RCC 7860 (cell line): ENCODE results near the gene SMC4.

Experiments used
- DNase-seq: peaks from one replicate; pipeline ENCODE4 v3.0.0-alpha.2; 2015; ENCODE audit warnings: low spot score
- FAIRE-seq: peaks from 2 replicates; lab custom pipeline; 2012; peaks lifted over from hg19 to GRCh38; lab: Jason Lieb, UNC

The SMC4 gene

DNA sequence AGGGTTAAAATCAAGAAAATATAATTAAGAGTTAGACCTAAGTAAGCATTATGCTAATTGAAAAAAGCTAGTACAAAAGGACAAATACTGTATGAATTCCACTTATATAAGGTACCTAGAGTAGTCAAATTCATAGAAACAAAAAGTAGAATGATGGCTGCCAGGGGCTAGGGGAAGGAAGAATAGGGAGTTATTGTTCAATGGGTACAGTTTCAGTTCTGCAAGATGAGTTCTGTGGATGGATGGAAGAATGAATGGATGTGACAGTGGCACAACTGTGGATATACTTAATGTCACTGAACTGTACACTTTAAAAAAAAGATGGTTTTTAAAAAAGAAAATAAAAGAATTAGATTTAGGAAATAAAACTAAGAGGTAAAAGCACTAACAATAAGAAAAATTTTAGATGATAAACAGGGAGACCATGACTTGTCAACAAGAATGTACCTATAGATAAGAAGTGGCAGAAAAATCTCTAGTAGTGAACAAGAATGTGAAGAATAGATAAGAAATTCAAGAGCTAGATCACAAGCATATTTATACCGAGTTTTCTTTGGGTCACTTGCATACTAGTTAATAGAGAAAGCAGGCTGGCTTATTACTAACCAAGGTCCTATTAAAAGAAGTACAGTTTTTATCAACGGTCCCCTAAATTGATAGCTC lies 6.0 kb upstream of the SMC4 start:
- DNase-seq, result no peak
- no peak for FAIRE-seq

GRCh38 chr3:160394009-160394392 lies 5.4 kb upstream of the SMC4 start:
- DNase-seq, result no peak
- no peak for FAIRE-seq

GRCh38 chr3:160395297-160395696 lies 4.2 kb upstream of the SMC4 start:
- FAIRE-seq (no peak), DNase-seq (no peak)

DNA sequence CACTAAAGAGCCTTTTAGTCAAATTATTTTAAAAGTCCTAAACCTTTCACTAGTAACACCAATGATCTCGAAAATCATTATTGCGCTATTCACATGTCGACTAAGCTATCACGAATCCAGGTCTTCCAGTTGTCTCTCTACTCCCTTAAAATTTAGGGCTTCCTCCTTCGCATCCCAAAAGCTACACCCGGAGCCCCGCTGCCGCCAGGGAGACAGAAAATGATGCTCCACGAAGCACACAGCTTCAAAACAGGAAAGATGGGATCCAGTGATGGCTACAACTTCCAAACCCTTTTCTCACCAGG lies 678 bp upstream of the SMC4 start:
- FAIRE-seq, result no peak
- DNase-seq, result no peak

- FAIRE-seq (no peak), DNase-seq (peak; percentile 12)
Observed at GRCh38 chr3:160400030-160400701, 716 bp downstream of the SMC4 start.

- no peak for FAIRE-seq
- DNase-seq, result no peak
Observed at GRCh38 chr3:160400702-160401150, 1.3 kb downstream of the SMC4 start.

GRCh38 chr3:160401291-160402095 lies 2.0 kb downstream of the SMC4 start:
- DNase-seq (peak; percentile 58), FAIRE-seq (peak; percentile 29)

GRCh38 chr3:160402221-160403027 lies 3.0 kb downstream of the SMC4 start:
- DNase-seq (no peak), FAIRE-seq (no peak)

DNA sequence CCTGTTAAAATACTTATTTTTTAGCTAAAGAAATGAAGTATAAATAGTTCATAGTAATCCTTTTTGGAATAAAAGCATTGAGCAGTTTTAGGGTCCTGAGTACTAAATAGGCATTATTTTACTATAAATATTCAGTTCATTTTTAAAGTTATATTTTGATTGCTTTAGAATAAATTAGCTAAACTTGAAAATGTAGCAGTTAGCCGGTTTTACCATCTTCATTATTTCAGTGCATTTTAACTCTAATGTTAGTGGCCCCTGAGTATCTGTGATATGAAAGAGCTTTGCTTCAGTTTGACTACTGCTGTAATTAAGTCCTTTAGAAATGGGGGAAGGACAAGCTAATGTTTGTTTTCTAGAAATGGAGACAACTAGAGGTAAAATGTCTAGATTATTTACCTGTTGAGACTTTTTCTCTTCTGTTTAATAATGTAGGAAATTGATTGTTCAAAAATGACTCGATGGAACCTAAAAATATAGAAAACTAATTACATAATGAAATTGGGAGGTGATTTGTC lies 3.6 kb downstream of the SMC4 start:
- FAIRE-seq, result no peak

DNA sequence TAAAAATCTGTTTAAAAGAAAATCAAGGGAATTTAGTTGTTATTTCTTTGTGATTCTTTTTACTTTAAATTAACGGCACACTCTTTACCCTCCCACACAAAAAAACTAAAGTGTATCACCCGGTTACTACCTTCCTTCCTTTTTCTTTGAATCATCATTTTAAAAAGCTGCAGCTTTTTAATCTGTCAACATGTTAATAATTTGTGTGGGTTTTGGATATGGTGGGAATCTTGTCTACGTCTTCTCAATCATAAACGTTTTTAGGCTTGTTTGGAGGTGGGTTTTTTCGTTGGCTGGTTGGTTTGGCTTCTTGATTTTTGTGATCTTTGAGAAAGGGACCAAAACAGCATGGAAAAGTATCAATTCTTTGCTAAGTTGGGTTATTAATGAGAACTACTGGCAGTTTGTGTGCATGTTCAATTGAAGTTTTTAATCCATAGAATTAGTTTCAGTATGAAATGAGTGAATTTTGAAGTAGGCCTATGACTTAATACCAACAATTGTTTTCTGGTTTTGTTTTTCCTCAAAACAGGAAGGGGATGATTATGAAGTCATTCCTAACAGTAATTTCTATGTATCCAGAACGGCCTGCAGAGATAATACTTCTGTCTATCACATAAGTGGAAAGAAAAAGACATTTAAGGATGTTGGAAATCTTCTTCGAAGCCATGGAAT lies 4.5 kb downstream of the SMC4 start:
- DNase-seq (no peak), FAIRE-seq (no peak)

More for the DNA sequence above, 3.6 kb downstream of the SMC4 start:
- no peak for DNase-seq

- DNase-seq (no peak), FAIRE-seq (no peak)
Observed at GRCh38 chr3:160409812-160410610, 10.6 kb downstream of the SMC4 start.

GRCh38 chr3:160412477-160412876 lies 13.0 kb downstream of the SMC4 start:
- DNase-seq, result no peak
- FAIRE-seq, result no peak

- peak; percentile 87 for FAIRE-seq
- peak; percentile 71 for DNase-seq
Observed at GRCh38 chr3:160413613-160414248, 14.3 kb downstream of the SMC4 start.

DNA sequence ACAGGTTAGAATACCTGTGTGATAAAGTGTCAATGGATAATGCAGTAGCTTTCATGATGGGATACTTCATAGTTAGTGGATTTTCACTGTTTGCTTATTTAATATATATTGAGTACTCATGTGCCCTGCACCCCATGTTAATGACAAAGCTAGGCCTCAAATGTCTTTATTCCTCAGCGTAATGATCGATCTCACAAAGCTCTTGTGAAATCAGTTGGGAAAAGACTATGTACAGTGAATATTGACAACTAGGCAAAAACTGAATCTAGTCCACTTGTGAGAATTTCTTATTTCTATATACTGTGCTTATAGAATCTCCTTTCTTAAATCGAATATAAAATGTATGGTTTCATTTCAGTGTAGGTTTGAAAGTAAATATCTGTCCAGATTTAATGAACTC lies 17.9 kb downstream of the SMC4 start:
- DNase-seq, result no peak
- no peak for FAIRE-seq

DNA sequence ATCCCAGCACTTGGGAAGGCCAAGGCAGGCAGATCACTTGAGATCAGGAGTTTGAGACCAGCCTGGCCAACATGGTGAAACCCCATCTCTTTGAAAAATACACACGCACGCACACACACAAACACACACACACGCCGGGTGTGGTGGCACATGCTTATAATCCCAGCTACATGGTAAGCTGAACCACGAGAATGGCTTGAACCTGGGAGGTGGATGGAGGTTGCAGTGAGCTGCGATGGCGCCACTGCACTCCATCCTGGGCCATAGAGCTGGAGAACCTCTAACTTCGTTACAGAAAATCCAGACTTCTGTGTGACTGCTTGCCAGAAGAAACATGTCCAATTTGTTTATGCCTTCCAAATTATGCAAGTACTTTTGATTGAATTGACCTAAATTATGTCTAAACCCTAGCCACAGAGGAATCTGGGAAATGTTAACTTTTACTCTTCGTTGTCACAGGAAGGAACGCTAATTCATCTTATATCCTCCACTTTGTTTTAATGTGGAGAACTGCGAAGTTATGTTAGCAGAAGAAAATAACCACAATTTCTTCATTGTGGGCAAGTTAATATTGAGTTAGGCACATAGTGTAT lies 28.5 kb downstream of the SMC4 start:
- no peak for DNase-seq
- no peak for FAIRE-seq

DNA sequence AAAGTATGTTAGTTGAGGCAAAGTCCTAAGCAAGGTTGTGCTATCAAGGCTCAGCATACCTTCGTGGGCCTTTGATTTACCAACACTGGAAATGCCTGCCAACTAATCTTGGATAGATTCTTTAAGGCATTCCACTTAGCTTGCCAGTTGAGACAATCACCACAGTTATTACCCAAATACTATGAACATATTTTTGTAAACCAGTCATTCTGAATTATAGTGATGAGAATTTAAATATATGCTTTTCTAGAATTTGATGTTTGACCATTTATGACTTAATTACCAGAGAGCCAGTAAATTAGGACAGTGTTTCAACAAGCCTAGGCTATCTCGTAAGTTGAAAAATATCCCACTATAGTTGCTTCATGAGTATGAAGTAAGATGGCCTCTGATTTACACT lies 34.6 kb downstream of the SMC4 start:
- no peak for DNase-seq
- no peak for FAIRE-seq

DNA sequence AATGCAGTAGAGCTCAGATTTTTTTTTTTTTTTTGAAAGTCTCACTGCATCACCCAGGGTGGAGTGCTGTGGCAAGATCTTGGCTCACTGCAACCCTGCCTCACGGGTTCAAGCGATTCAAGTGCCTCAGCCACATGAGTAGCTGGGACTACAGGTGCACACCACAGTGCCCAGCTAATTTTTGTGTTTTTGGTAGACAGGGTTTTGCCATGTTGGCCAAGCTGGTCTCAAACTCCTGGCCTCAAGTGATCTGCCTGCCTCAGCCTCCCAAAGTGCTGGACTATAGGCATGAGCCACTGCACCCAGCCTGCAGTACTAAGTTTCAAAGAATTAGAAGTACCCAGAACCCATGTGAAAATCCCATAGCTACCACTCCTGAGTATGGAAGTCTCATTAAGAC lies 35.6 kb downstream of the SMC4 start:
- FAIRE-seq (no peak), DNase-seq (no peak)

- DNase-seq (no peak), FAIRE-seq (no peak)
Observed at GRCh38 chr3:160435747-160436146, 36.3 kb downstream of the SMC4 start.

- FAIRE-seq (no peak), DNase-seq (no peak)
Observed at GRCh38 chr3:160437083-160437455, 37.6 kb downstream of the SMC4 start.
